ENCODE results near the gene TMED1.
"Not testable (repeated sequence)": the region's sequence is repeated elsewhere in the genome, so short reads cannot be mapped to it uniquely, and the experiment has no call there.

Gene TMED1, protein sequence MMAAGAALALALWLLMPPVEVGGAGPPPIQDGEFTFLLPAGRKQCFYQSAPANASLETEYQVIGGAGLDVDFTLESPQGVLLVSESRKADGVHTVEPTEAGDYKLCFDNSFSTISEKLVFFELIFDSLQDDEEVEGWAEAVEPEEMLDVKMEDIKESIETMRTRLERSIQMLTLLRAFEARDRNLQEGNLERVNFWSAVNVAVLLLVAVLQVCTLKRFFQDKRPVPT

GRCh38 chr19:10835754-10836478 lies at the start of gene TMED1:
Gene TMED1 (minus strand): TSS chr19:10836212. CDS start chr19:10836191, 21 bp downstream.
- peak; percentile 98 for DNase-seq

DNA sequence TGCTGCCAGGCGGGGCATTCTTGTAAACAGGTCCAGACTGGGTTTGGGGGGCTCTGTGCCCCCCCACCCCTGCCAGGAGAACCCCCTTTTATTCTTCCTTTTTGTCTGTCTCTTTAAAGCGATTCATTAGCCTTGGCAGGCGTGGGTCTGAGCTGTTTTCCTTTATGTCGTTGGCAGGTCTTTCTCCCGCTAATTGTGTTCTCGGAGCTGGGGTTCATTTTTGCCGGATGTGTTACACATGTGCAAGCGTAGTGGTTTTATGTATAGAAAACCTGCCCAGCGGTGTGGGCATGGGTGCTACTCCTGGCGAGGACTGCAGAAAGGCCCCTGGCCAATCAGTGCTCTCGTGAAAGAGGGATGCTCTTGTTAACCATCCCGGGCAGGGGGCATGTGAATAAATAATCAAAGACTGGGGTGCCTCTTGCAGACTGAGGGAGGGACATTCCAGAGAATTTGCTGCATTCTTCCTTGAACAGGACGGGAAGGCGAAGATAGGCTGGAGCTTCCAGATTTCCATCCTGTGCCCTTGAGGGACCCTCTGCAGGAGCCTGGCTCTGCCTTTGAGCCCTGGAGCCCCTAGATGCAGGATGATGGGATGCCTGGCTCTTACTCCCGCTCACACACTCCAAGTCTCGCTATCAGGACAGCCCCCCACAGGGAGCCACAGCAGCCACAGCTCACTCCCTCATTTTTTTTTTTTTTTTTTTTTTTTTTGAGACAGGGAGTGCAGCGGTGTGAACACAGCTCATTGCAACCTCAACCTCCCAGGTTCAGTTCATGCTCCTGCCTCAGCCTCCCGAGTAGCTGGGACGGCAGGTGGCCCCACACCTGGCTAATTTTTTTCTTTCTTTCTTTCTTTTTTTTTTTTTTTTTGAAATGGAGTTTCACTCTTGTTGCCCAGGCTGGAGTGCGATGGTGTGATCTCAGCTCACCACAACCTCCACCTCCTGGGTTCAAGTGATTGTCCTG lies 49.5 kb upstream of the TMED1 start:
- DNase-seq, result no peak

GRCh38 chr19:10884274-10884673 lies 48.3 kb upstream of the TMED1 start:
- no peak for DNase-seq

DNA sequence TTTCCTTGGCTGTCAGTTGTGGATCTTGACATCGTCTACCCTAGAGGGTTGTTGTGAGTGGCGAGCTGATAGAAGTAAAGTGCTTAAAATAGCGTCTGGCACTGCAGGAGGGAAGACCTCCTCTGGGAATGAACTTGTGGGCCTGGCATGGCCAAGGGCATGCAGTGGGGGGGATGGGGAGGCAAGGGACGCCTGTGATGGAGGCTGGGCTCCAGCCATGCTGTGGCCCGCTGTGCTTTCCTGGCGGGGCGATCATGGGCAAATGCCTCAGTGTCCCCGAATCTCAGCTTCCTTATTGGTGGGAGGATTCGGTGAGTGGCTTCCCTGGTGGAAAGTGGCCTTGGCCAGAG lies 46.1 kb upstream of the TMED1 start:
- DNase-seq, result no peak

DNA sequence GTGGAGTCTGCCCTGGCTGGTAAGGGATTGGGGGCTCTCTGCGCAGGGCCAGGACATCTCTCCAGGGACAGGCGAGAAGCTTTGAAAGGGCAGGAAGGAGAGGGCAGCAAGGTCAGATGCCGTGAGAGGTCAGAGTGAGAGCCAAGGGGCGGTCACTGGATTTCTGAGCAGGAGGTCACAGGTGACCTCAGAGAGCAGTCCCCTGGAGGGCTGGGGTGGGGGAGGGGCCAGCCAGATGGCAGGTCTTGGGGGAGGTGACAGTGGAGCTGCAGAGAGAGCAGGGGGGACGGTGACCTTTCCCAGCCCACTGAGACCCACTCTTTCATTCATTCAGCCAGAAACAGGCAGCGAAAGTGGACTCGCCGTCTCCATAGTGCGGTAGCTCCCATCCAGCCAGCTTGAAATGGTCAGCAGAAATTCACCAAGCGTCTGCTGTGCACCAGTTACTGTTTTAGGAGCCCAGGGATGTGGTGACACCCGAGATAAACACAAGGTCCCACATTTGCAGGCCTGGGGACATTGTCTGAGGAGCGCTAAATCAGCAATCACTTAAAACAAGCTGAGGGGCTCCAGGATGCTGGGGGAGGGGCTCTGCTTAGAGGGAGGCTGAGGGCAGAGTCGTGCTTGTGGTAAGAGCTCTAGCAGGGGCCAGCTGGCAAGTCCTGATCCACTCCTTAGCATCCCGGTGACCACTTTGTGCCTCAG lies 45.5 kb upstream of the TMED1 start:
- no peak for DNase-seq

DNA sequence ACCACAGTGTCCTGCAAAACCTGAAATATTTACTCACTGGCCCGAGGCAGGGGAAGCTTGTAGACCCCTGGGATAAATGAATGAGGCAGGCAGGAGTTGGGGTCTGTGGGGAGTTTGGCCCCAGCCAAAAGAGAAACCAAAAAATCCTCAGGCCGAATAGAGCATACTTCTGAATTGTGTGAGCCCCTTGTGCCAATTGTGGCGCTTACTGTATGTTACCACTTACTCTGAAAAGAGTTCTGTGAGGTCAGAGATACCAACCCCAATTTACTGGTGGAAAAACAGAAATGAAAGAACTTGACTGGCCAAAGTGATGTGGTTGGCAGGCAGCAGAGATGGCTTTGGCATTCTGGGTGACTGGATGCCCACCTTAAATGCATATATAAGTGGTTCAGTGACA lies 42.2 kb upstream of the TMED1 start:
- no peak for DNase-seq

- not testable (repeated sequence) for DNase-seq
Observed at GRCh38 chr19:10877608-10878007, 41.6 kb upstream of the TMED1 start.

- no peak for DNase-seq
Observed at GRCh38 chr19:10876459-10877240, 40.6 kb upstream of the TMED1 start.

GRCh38 chr19:10874024-10874423 lies 38.0 kb upstream of the TMED1 start:
- DNase-seq, result no peak

DNA sequence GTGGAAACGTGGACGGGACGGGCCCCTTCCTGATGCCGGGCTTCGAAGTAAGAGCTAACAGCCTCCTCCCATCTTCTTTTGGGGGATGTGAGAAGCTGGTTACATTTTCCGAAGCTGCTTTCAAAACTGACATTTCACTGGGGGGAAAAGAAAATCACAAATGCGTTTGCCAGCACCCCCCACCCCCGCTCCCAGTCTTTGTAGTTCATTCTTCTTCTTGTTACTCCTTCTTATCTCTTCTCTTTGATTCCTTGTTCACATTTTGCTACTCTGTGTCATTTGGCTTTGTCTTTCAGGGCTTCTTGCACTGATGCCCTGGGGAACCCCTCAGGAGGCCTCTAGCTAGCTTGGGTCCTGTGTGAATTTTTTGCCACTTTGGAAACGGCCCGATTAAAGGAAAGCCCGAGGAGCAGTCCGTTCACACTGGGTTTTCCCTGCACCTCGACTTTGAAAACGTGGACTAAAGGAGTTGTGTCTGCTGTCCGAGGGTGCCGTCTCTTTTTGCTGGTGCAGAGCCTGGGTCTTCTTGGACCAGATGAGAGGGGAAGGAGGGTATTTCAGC lies 36.6 kb upstream of the TMED1 start:
- no peak for DNase-seq

- no peak for DNase-seq
Observed at GRCh38 chr19:10871711-10872545, 35.9 kb upstream of the TMED1 start.

DNA sequence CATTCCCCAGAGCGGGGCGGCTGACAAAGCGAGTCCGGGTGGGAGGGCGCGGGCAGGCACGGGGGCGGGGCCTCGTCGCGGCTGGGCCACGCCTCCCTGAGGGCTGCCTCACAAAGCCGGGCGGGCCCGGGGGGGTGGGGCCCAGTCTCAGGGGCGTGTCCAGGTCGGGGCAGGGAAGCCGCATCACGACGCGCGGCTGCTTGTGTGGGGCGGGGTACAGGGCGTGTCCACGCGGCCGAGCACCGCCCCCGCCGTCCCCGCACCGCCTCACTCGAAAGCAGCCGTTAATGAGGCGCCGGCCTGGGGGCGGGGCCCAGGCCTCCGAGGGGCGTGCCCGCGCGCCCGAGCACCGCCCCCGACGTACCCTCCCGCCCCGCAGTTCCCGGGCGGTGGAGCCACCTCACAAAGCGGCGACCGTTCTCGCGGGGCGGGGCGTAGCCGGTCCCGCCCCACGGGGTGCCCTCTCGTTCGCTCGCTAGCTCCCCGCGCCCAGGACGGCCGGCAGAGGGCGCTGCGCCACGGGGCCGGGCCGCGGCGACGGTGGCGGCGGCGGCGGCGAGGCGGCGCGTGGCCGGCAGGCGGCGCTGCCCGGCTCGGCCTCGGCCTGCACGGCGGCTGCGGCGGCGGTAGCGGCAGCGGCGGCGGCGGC lies 35.1 kb upstream of the TMED1 start, which contains the start of gene CARM1:
TSS of gene CARM1 (plus strand) at position 599 of the 649 bp plus-strand sequence. CDS start 150 bp downstream, outside the sequence.
- peak; percentile 98 for DNase-seq

GRCh38 chr19:10870501-10870954 lies 34.5 kb upstream of the TMED1 start:
- DNase-seq, result no peak

DNA sequence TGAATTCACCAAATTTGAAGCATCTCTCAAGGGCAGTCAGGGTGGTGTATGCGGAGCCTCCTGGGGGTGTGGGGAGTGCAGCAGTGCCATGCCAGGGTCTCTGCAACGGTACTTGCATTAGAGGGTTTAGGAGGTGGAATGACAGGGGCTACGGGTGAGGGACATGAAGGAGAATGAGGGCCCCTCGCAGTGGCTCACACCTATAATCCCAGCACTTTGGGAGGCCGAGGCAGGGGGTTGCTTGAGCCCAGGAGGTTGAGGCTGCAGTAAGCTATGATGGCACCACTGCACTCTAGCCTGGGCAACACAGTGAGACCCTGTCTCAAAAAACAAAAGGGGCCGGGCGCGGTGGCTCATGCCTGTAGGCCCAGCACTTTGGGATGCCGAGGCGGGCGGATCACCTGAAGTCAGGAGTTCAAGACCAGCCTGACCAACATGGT lies 33.9 kb upstream of the TMED1 start:
- not testable (repeated sequence) for DNase-seq

- DNase-seq, result no peak
Observed at GRCh38 chr19:10868872-10869547, 33.0 kb upstream of the TMED1 start.

- DNase-seq, result no peak
Observed at GRCh38 chr19:10866495-10866894, 30.5 kb upstream of the TMED1 start.

GRCh38 chr19:10864538-10864899 lies 28.5 kb upstream of the TMED1 start:
- peak; percentile 83 for DNase-seq

GRCh38 chr19:10863107-10863717 lies 27.2 kb upstream of the TMED1 start:
- no peak for DNase-seq

- DNase-seq, result no peak
Observed at GRCh38 chr19:10862561-10863106, 26.6 kb upstream of the TMED1 start.

All from CD4-positive, alpha-beta T cell treated with Interleukin-17A for 1 hour (primary cell).